ENCODE measurements around the gene USP11.
A peak's percentile ranks its signal among the peaks of the same experiment; 100 is the strongest.

Gene USP11

DNA sequence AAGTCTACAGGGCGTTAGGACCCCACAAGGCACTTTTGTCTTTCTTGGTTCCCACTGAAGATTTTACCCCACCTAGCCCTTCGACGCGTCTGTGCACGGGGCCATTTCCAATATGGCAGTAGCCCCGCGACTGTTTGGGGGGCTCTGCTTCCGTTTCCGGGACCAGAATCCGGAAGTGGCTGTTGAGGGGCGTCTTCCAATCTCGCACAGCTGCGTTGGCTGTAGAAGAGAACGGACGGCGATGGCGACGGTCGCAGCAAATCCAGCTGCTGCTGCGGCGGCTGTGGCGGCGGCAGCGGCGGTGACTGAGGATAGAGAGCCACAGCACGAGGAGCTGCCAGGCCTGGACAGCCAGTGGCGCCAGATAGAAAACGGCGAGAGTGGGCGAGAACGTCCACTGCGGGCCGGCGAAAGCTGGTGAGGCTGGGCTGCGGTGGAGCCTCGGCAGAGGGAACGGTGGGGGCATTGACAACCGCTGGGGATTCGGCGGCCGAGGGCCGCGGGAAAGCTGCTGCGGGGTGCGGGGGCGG, at the start of gene USP11:
Gene USP11 (plus strand): TSS at position 207 of the 530 bp plus-strand sequence. CDS start 35 bp downstream, at position 242.
- DNase-seq (ENCODE audit: low read depth, low spot score) = peak; percentile 25
- no peak within 1 kb of the TSS for H3K27ac ChIP-seq (ENCODE audit: low read length)
- peaks cover 3% of the 10 kb centered on the region; the same call in 1 of the 2 replicates for H3K4me1 ChIP-seq (ENCODE audit: control insufficient read depth, insufficient read depth, low read length)
- no peaks in the 10 kb centered on the region for H3K27me3 ChIP-seq (ENCODE audit: control insufficient read depth, insufficient read depth, low read length)
- peaks cover 7% of the 10 kb centered on the region; the same call in 1 of the 2 replicates for H3K36me3 ChIP-seq (ENCODE audit: control insufficient read depth, insufficient read depth, low read length)
- H3K4me3 ChIP-seq (ENCODE audit: low read length) = peak within 1 kb of the TSS; percentile 81; the same call in 1 of the 2 replicates
- no peaks in the 10 kb centered on the region for H3K9me3 ChIP-seq (ENCODE audit: control insufficient read depth, insufficient read depth, low read length)
- WGBS (ENCODE audit: insufficient coverage, insufficient read length) = no CpG with 5 or more reads among the region's 46 CpGs

- no peaks in the 10 kb centered on the region; the same call in 1 of the 2 replicates for H3K4me1 ChIP-seq (ENCODE audit: control insufficient read depth, insufficient read depth, low read length)
- H3K9me3 ChIP-seq (ENCODE audit: control insufficient read depth, insufficient read depth, low read length) = no peaks in the 10 kb centered on the region
- DNase-seq (ENCODE audit: low read depth, low spot score) = no peak
- WGBS (ENCODE audit: insufficient coverage, insufficient read length) = no CpG with 5 or more reads among the region's 4 CpGs
- no peak overlapping the region for H3K4me3 ChIP-seq (ENCODE audit: low read length)
- peaks cover 30% of the 10 kb centered on the region for H3K36me3 ChIP-seq (ENCODE audit: control insufficient read depth, insufficient read depth, low read length)
- no peaks in the 10 kb centered on the region for H3K27me3 ChIP-seq (ENCODE audit: control insufficient read depth, insufficient read depth, low read length)
- H3K27ac ChIP-seq (ENCODE audit: low read length) = no peak overlapping the region
Observed at GRCh38 chrX:47184486-47184885, 48.3 kb upstream of the USP11 start.

DNA sequence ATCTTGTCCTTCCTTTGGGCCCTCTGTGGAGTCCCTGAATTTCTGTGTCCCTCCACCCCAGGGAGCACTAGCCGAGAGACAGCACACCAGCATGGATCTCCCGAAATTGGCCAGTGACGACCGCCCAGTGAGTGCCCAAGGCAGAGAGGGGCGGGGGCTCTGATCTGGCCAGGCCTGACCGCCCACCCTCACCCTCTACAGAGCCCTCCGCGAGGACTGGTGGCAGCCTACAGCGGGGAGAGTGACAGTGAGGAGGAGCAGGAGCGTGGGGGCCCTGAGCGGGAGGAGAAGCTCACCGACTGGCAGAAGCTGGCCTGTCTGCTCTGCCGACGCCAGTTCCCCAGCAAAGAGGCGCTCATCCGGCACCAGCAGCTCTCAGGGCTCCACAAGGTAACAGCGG, 47.6 kb upstream of the USP11 start:
- WGBS (ENCODE audit: insufficient coverage, insufficient read length) = no CpG with 5 or more reads among the region's 17 CpGs
- Histone ChIP-seq H3K27me3 (ENCODE audit: control insufficient read depth, insufficient read depth, low read length) (no peaks in the 10 kb centered on the region), H3K4me3 (ENCODE audit: low read length) (no peak overlapping the region), H3K36me3 (ENCODE audit: control insufficient read depth, insufficient read depth, low read length) (peaks cover 26% of the 10 kb centered on the region), H3K4me1 (ENCODE audit: control insufficient read depth, insufficient read depth, low read length) (no peaks in the 10 kb centered on the region), H3K9me3 (ENCODE audit: control insufficient read depth, insufficient read depth, low read length) (no peaks in the 10 kb centered on the region), H3K27ac (ENCODE audit: low read length) (no peak overlapping the region)
- no peak for DNase-seq (ENCODE audit: low read depth, low spot score)

GRCh38 chrX:47186096-47186740, 46.6 kb upstream of the USP11 start:
- no peaks in the 10 kb centered on the region for H3K27me3 ChIP-seq (ENCODE audit: control insufficient read depth, insufficient read depth, low read length)
- no peak overlapping the region for H3K27ac ChIP-seq (ENCODE audit: low read length)
- H3K4me1 ChIP-seq (ENCODE audit: control insufficient read depth, insufficient read depth, low read length) = peaks cover 2% of the 10 kb centered on the region; the same call in 1 of the 2 replicates

DNA sequence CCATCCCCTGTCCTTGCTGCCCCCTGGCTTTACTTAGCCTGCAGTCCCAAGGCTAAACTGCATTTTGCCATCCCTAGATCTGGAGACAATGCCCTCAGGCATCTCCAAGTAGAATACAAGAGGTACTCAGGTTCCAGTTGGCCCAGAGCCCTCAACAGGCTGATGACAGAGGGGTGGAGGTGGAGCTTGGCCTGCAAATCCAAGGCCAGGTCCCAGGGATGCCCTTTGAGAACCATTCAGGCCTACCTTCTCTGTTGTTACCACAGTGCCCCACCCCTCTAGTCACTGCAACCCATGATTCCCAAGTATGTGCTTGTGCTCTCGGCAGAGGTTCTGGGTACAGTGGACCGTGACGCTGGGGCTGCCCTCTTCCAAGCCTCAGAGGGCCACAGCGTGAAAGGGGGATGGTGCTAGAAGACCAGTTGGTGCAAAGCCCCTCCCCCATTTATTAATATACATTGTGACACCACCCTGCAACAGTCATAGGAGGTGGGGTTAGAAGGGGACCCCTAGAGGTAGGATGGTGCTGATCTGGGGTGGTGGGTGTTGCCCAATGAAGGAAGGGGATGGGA, 45.6 kb upstream of the USP11 start:
- WGBS (ENCODE audit: insufficient coverage, insufficient read length) = no CpG with 5 or more reads among the region's 4 CpGs
- no peaks in the 10 kb centered on the region for H3K9me3 ChIP-seq (ENCODE audit: control insufficient read depth, insufficient read depth, low read length)
- DNase-seq (ENCODE audit: low read depth, low spot score) = no peak

More at GRCh38 chrX:47186096-47186740, 46.6 kb upstream of the USP11 start:
- H3K4me3 ChIP-seq (ENCODE audit: low read length) = no peak overlapping the region
- no peaks in the 10 kb centered on the region for H3K9me3 ChIP-seq (ENCODE audit: control insufficient read depth, insufficient read depth, low read length)
- DNase-seq (ENCODE audit: low read depth, low spot score) = no peak
- no CpG with 5 or more reads among the region's 27 CpGs for WGBS (ENCODE audit: insufficient coverage, insufficient read length)
- peaks cover 21% of the 10 kb centered on the region for H3K36me3 ChIP-seq (ENCODE audit: control insufficient read depth, insufficient read depth, low read length)

DNA sequence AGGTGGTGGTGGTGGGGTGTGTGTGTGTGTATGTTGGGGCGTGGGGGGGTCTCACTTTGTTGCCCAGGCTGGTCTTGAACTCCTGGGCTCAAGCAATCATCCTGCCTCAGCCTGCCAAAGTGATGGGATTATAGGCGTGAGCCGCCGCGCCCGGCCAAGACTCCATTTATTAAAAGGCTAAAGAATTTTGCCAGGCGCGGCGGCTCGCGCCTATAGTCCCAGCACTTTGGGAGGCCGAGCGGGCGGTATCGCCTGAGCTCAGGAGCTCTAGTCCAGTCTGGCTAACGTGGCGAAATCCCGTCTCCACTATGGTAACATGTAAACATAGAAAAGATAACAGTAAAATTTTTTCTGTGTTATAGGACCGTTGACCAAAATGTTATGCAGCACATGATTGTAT, 42.9 kb upstream of the USP11 start:
- Histone ChIP-seq H3K27me3 (ENCODE audit: control insufficient read depth, insufficient read depth, low read length) (no peaks in the 10 kb centered on the region), H3K27ac (ENCODE audit: low read length) (no peak overlapping the region), H3K36me3 (ENCODE audit: control insufficient read depth, insufficient read depth, low read length) (peaks cover 10% of the 10 kb centered on the region), H3K9me3 (ENCODE audit: control insufficient read depth, insufficient read depth, low read length) (no peaks in the 10 kb centered on the region), H3K4me3 (ENCODE audit: low read length) (no peak overlapping the region), H3K4me1 (ENCODE audit: control insufficient read depth, insufficient read depth, low read length) (peaks cover 4% of the 10 kb centered on the region; the same call in 1 of the 2 replicates)
- WGBS (ENCODE audit: insufficient coverage, insufficient read length) = no CpG with 5 or more reads among the region's 19 CpGs
- no peak for DNase-seq (ENCODE audit: low read depth, low spot score)

More for the DNA sequence above, 45.6 kb upstream of the USP11 start:
- Histone ChIP-seq H3K4me1 (ENCODE audit: control insufficient read depth, insufficient read depth, low read length) (peaks cover 2% of the 10 kb centered on the region; the same call in 1 of the 2 replicates), H3K4me3 (ENCODE audit: low read length) (no peak overlapping the region), H3K27ac (ENCODE audit: low read length) (no peak overlapping the region), H3K27me3 (ENCODE audit: control insufficient read depth, insufficient read depth, low read length) (no peaks in the 10 kb centered on the region), H3K36me3 (ENCODE audit: control insufficient read depth, insufficient read depth, low read length) (peaks cover 13% of the 10 kb centered on the region)

DNA sequence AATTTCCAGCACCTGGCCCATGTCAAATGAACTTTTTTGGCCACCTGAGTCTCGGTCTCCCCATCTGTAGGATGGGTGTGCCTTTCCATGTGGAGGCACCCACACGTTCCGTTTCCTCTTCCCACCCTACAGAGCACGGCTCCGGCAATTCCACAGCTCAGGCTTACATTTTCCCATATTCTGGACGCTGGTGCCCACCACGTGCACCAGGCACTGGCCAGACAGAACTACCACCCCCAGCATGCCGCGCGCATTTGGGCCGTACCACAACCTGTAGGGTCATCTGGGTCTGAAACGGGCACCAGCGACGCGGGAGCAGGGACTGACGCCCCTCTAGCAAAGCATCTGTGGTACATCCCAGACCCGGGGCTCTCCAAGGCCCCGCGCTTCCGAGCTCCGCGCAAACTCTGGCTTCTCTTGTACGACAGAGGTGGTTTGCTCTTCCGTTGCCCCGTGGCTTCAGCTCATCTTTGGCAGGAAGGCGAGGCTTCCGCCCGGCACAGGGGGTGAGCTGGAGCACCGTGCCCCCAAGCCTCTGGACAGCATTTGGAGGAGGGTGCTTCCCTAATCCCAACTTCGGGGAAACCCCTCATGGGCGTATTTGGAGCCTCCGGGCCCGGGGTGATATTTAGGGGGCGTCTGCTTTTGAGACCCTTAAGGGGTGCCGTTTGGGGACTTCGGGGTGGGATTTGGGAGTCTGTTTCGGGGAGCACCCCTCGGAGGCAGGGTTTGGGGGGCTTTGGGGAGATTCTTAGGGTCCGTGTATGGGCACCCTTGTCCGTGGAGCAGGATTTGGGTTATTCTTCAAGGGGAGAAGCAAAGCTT, 42.2 kb upstream of the USP11 start:
- no CpG with 5 or more reads among the region's 40 CpGs for WGBS (ENCODE audit: insufficient coverage, insufficient read length)
- peak; percentile 50 for DNase-seq (ENCODE audit: low read depth, low spot score)
- Histone ChIP-seq H3K4me1 (ENCODE audit: control insufficient read depth, insufficient read depth, low read length) (peaks cover 4% of the 10 kb centered on the region; the same call in 1 of the 2 replicates), H3K9me3 (ENCODE audit: control insufficient read depth, insufficient read depth, low read length) (no peaks in the 10 kb centered on the region), H3K27me3 (ENCODE audit: control insufficient read depth, insufficient read depth, low read length) (no peaks in the 10 kb centered on the region), H3K4me3 (ENCODE audit: low read length) (peak overlapping the region; percentile 70), H3K27ac (ENCODE audit: low read length) (no peak overlapping the region), H3K36me3 (ENCODE audit: control insufficient read depth, insufficient read depth, low read length) (peaks cover 7% of the 10 kb centered on the region)

DNA sequence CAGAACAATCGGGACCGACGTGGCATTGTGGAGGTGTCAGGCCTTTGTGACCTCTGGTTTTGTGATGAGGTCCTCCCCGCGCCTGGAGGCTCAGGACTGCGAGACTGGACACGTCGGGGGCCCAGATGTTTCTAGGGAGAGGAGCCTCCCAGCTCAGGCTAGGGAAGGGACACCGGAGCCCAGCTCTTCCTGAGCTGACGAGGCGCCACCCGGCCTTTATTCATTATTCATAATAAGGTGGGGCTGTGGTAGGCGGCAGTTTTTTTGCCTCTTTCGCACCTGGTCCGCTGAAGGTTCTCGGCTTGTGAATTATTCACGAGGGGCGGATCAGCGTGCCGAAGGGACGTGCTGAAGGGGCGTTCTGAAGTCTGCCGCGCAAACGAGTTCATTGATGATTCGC, 41.5 kb upstream of the USP11 start:
- Histone ChIP-seq H3K27me3 (ENCODE audit: control insufficient read depth, insufficient read depth, low read length) (no peaks in the 10 kb centered on the region), H3K4me3 (ENCODE audit: low read length) (peak overlapping the region; percentile 70), H3K27ac (ENCODE audit: low read length) (no peak overlapping the region), H3K4me1 (ENCODE audit: control insufficient read depth, insufficient read depth, low read length) (peaks cover 4% of the 10 kb centered on the region; the same call in 1 of the 2 replicates), H3K36me3 (ENCODE audit: control insufficient read depth, insufficient read depth, low read length) (peaks cover 2% of the 10 kb centered on the region; the same call in 1 of the 2 replicates), H3K9me3 (ENCODE audit: control insufficient read depth, insufficient read depth, low read length) (no peaks in the 10 kb centered on the region)
- no CpG with 5 or more reads among the region's 26 CpGs for WGBS (ENCODE audit: insufficient coverage, insufficient read length)
- DNase-seq (ENCODE audit: low read depth, low spot score) = no peak

- DNase-seq (ENCODE audit: low read depth, low spot score) = no peak
- H3K4me1 ChIP-seq (ENCODE audit: control insufficient read depth, insufficient read depth, low read length) = peaks cover 4% of the 10 kb centered on the region; the same call in 1 of the 2 replicates
- H3K27me3 ChIP-seq (ENCODE audit: control insufficient read depth, insufficient read depth, low read length) = no peaks in the 10 kb centered on the region
- no CpG with 5 or more reads among the region's 16 CpGs for WGBS (ENCODE audit: insufficient coverage, insufficient read length)
- H3K27ac ChIP-seq (ENCODE audit: low read length) = no peak overlapping the region
- no peaks in the 10 kb centered on the region for H3K9me3 ChIP-seq (ENCODE audit: control insufficient read depth, insufficient read depth, low read length)
- peak overlapping the region; percentile 70; the same call in 1 of the 2 replicates for H3K4me3 ChIP-seq (ENCODE audit: low read length)
- peaks cover 2% of the 10 kb centered on the region; the same call in 1 of the 2 replicates for H3K36me3 ChIP-seq (ENCODE audit: control insufficient read depth, insufficient read depth, low read length)
Observed at GRCh38 chrX:47191806-47192401, 40.9 kb upstream of the USP11 start.
